GM23248 (cell line): ENCODE data around the gene PKD1L1.

Experiments used
- EZH2 ChIP-seq: fragments of 200-600 bp; sonication (generic); IDR thresholded peaks from 2 replicates; pipeline ENCODE4 v1.6.1; 2018; ENCODE audit warnings: antibody characterized with exemption, mild to moderate bottlenecking; ENCODE audit not compliant: insufficient read depth, poor library complexity, severe bottlenecking
- EZH2phosphoT487 ChIP-seq: fragments of 200-600 bp; sonication (generic); IDR thresholded peaks from 2 replicates; pipeline ENCODE4 v1.6.1; 2018; ENCODE audit warnings: antibody characterized with exemption, moderate library complexity, mild to moderate bottlenecking, low read depth; ENCODE audit not compliant: insufficient read depth

DNA sequence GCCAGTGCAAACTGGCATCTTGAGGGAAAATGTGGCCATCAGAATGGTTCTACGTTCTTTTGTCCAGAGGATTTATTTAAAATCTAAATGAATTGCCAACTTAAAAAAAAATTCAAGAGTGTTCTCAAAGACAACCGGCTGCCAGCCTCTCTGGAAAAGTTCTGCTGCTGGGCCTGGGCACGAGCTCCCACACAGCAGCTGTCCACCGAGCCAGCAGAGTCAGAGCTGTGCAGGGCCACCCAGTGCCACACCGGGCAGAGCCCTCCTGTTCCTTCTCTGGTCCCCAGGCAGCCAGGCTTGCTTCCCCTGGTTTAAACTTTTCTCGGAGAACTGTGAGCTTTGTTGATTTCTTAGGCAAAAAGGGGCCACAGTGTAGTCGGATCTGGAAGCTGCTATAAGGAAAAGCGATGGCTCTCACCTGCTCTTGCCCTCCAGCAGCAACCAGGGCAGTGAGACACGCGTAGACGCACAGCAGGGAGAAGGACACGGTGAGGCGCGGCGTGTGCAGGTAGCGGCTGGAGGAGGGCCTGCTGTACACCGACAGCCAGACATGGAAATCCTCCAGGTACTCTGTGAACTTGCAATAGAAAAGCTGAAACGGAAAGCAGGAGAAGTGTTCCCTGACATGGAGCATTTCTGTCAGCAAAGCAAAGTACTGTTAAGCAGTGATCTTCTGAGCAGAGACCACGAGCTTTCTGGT lies 111.6 kb downstream of the PKD1L1 start:
- no peak for TF ChIP-seq EZH2phosphoT487
- TF ChIP-seq EZH2 = no peak
